Measurements from ENCODE around the gene HOXC5. TPM values are rescaled to one million over a fixed set of nuclear protein-coding genes. Genes with fewer than 3 reads are reported as not detected.
A peak's percentile ranks its signal among the peaks of the same experiment; 100 is the strongest.
"Not testable (repeated sequence)": the region's sequence is repeated elsewhere in the genome, so short reads cannot be mapped to it uniquely, and the experiment has no call there.

The HOXC5 gene
- total RNA-seq, 1 donor = 1.8 TPM

GRCh38 chr12:54075974-54076373 is 43.1 kb downstream of the HOXC5 start:
- Histone ChIP-seq H3K27me3 (ENCODE audit: insufficient read depth, low read length) (no peaks in the 10 kb centered on the region), H3K27ac (ENCODE audit: low read depth, low read length) (no peak overlapping the region), H4K20me1 (ENCODE audit: insufficient read depth, low read length) (no peaks in the 10 kb centered on the region), H3K4me2 (ENCODE audit: insufficient read depth, low read length) (no peak overlapping the region), H3K36me3 (ENCODE audit: insufficient read depth, low read length) (no peaks in the 10 kb centered on the region), H3K4me1 (ENCODE audit: insufficient read depth, low read length) (peaks cover 8% of the 10 kb centered on the region), H2AFZ (ENCODE audit: low read length) (no peak overlapping the region), H3K4me3 (ENCODE audit: insufficient read depth, low read length) (no peak overlapping the region), H3K9me3 (ENCODE audit: low read depth, low read length) (no peaks in the 10 kb centered on the region), H3K79me2 (ENCODE audit: insufficient read depth, low read length) (no peaks in the 10 kb centered on the region)
- DNase-seq (ENCODE audit: insufficient read length, low spot score, missing footprints) = no peak
- TF ChIP-seq, protein P1, sequence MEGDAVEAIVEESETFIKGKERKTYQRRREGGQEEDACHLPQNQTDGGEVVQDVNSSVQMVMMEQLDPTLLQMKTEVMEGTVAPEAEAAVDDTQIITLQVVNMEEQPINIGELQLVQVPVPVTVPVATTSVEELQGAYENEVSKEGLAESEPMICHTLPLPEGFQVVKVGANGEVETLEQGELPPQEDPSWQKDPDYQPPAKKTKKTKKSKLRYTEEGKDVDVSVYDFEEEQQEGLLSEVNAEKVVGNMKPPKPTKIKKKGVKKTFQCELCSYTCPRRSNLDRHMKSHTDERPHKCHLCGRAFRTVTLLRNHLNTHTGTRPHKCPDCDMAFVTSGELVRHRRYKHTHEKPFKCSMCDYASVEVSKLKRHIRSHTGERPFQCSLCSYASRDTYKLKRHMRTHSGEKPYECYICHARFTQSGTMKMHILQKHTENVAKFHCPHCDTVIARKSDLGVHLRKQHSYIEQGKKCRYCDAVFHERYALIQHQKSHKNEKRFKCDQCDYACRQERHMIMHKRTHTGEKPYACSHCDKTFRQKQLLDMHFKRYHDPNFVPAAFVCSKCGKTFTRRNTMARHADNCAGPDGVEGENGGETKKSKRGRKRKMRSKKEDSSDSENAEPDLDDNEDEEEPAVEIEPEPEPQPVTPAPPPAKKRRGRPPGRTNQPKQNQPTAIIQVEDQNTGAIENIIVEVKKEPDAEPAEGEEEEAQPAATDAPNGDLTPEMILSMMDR (IDR thresholded peaks at IDR 0.05; ENCODE audit: extremely low read depth, low read depth, low read length) = no peak

DNA sequence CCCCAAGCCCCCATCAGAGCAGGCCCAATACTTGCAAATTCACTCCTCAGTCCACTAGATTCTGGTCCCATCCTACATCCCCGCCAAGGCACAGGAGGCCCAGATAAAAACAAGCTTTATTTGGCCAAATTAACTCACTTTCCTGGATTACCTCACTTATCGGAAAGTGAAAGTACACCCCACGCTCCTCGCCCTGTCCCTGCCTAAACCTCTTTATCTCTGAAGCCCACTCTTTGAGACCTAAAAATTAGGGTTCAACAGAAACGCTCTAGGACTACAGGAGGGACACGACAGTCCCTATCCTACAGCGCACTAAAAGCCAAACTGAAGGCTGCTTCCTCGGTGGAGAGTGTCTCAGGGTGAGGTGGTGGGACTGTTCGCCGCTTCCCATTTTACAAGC is 45.0 kb downstream of the HOXC5 start:
- DNase-seq (ENCODE audit: insufficient read length, low spot score, missing footprints); H4K20me1 ChIP-seq (ENCODE audit: insufficient read depth, low read length); H3K27me3 ChIP-seq (ENCODE audit: insufficient read depth, low read length); H3K79me2 ChIP-seq (ENCODE audit: insufficient read depth, low read length); H3K4me1 ChIP-seq (ENCODE audit: insufficient read depth, low read length); H3K36me3 ChIP-seq (ENCODE audit: insufficient read depth, low read length); H3K4me3 ChIP-seq (ENCODE audit: insufficient read depth, low read length); H3K9me3 ChIP-seq (ENCODE audit: low read depth, low read length); H3K4me2 ChIP-seq (ENCODE audit: insufficient read depth, low read length); H2AFZ ChIP-seq (ENCODE audit: low read length); H3K27ac ChIP-seq (ENCODE audit: low read depth, low read length): not testable (repeated sequence)

- H2AFZ ChIP-seq (ENCODE audit: low read length); H3K4me1 ChIP-seq (ENCODE audit: insufficient read depth, low read length); H3K4me2 ChIP-seq (ENCODE audit: insufficient read depth, low read length); H3K4me3 ChIP-seq (ENCODE audit: insufficient read depth, low read length); H4K20me1 ChIP-seq (ENCODE audit: insufficient read depth, low read length); DNase-seq (ENCODE audit: insufficient read length, low spot score, missing footprints); H3K36me3 ChIP-seq (ENCODE audit: insufficient read depth, low read length); H3K79me2 ChIP-seq (ENCODE audit: insufficient read depth, low read length); H3K27ac ChIP-seq (ENCODE audit: low read depth, low read length); H3K9me3 ChIP-seq (ENCODE audit: low read depth, low read length); H3K27me3 ChIP-seq (ENCODE audit: insufficient read depth, low read length): not testable (repeated sequence)
Observed at GRCh38 chr12:54079115-54079514, 46.3 kb downstream of the HOXC5 start.

GRCh38 chr12:54080008-54080924 is 47.4 kb downstream of the HOXC5 start:
- H3K27ac ChIP-seq (ENCODE audit: low read depth, low read length); H3K9me3 ChIP-seq (ENCODE audit: low read depth, low read length); DNase-seq (ENCODE audit: insufficient read length, low spot score, missing footprints); H3K4me2 ChIP-seq (ENCODE audit: insufficient read depth, low read length); H3K4me3 ChIP-seq (ENCODE audit: insufficient read depth, low read length); H4K20me1 ChIP-seq (ENCODE audit: insufficient read depth, low read length); H3K4me1 ChIP-seq (ENCODE audit: insufficient read depth, low read length); H3K27me3 ChIP-seq (ENCODE audit: insufficient read depth, low read length); H2AFZ ChIP-seq (ENCODE audit: low read length); H3K36me3 ChIP-seq (ENCODE audit: insufficient read depth, low read length); H3K79me2 ChIP-seq (ENCODE audit: insufficient read depth, low read length): not testable (repeated sequence)

GRCh38 chr12:54081053-54081514 is 48.2 kb downstream of the HOXC5 start:
- not testable (repeated sequence) for H3K79me2 ChIP-seq (ENCODE audit: insufficient read depth, low read length); H3K36me3 ChIP-seq (ENCODE audit: insufficient read depth, low read length); DNase-seq (ENCODE audit: insufficient read length, low spot score, missing footprints); H3K4me3 ChIP-seq (ENCODE audit: insufficient read depth, low read length); H3K27me3 ChIP-seq (ENCODE audit: insufficient read depth, low read length); H3K4me1 ChIP-seq (ENCODE audit: insufficient read depth, low read length); H2AFZ ChIP-seq (ENCODE audit: low read length); H4K20me1 ChIP-seq (ENCODE audit: insufficient read depth, low read length); H3K9me3 ChIP-seq (ENCODE audit: low read depth, low read length); H3K27ac ChIP-seq (ENCODE audit: low read depth, low read length)
- peak overlapping the region; percentile 32 for H3K4me2 ChIP-seq (ENCODE audit: insufficient read depth, low read length)

GRCh38 chr12:54081581-54082396 is 48.9 kb downstream of the HOXC5 start:
- not testable (repeated sequence) for H3K36me3 ChIP-seq (ENCODE audit: insufficient read depth, low read length); H3K9me3 ChIP-seq (ENCODE audit: low read depth, low read length); H3K4me1 ChIP-seq (ENCODE audit: insufficient read depth, low read length); H3K4me2 ChIP-seq (ENCODE audit: insufficient read depth, low read length); H3K4me3 ChIP-seq (ENCODE audit: insufficient read depth, low read length); H3K79me2 ChIP-seq (ENCODE audit: insufficient read depth, low read length); H2AFZ ChIP-seq (ENCODE audit: low read length); H4K20me1 ChIP-seq (ENCODE audit: insufficient read depth, low read length); H3K27ac ChIP-seq (ENCODE audit: low read depth, low read length); DNase-seq (ENCODE audit: insufficient read length, low spot score, missing footprints); H3K27me3 ChIP-seq (ENCODE audit: insufficient read depth, low read length)

Data from osteoblast (primary cell).